Psoas muscle (tissue), 8 donors: ENCODE results near the gene DLG4. TPM values are rescaled to one million over a fixed set of nuclear protein-coding genes. Genes with fewer than 3 reads are reported as not detected.

Experiments used
- ATAC-seq, 4 donors: fragments of 200-7000 bp; cut with Tn5 transposase; one replicate each; pipeline ENCODE4 v1.9.1; 2020; ENCODE audit warnings: moderate library complexity in 3 of 4, mild to moderate bottlenecking in 2 of 4
- DNase-seq, 2 donors: peaks; one replicate each; pipeline ENCODE4 v3.0.0-alpha.2; 2020
- H3K27ac ChIP-seq: fragments of 200-600 bp; one replicate; pipeline ENCODE4 v1.8.0; 2022
- H3K27me3 ChIP-seq, 3 donors: fragments of 200-600 bp in 1 of 3; one replicate each; pipeline versions ENCODE4 v1.6.1 to v1.8.0; 2013 to 2022; ENCODE audit warnings: low read length in 2 of 3, mild to moderate bottlenecking in 2 of 3, moderate library complexity in 1 of 3; ENCODE audit not compliant: insufficient read depth in 3 of 3
- H3K36me3 ChIP-seq, 2 donors: fragments of 200-600 bp in 1 of 2; one replicate each; pipeline versions ENCODE4 v1.6.1 to v1.8.0; 2013 to 2022; ENCODE audit warnings: low read depth in 1 of 2, mild to moderate bottlenecking in 1 of 2, moderate library complexity in 1 of 2; ENCODE audit not compliant: insufficient read depth in 1 of 2
- H3K4me1 ChIP-seq: fragments of 200-600 bp; one replicate; pipeline ENCODE4 v1.8.0; 2022
- H3K4me3 ChIP-seq: fragments of 200-600 bp; one replicate; pipeline ENCODE4 v1.8.0; 2022; ENCODE audit warnings: mild to moderate bottlenecking
- H3K9me3 ChIP-seq: fragments of 200-600 bp; one replicate; pipeline ENCODE4 v1.8.0; 2022
- CTCF ChIP-seq: fragments of 200-600 bp; IDR thresholded peaks from one replicate; pipeline ENCODE4 v1.8.0; 2022; ENCODE audit warnings: antibody characterized with exemption
- WGBS, 3 donors: extraction: QIAGEN DNeasy Blood & Tissue Kit; methylation state at CpG; one replicate each; pipeline versions ENCODE4 v1.1.6 to v1.1.7; 2013; 5-methylcytosine and 5-hydroxymethylcytosine counted together
- intact Hi-C, 2 donors: fragments of 100-400 bp; cut with DNase I; formaldehyde crosslinking; loops; one replicate each; pipeline versions ENCODE4 v1.11.0 to v1.14.2; 2022
- polyA plus RNA-seq, 3 donors: library from polyadenylated mRNA; stranded (reverse); fragments of 200-250 nt; gene quantifications; one replicate each; pipeline ENCODE4 v1.2.3, GENCODE V29; 2013
- total RNA-seq, 4 donors: library from RNA; stranded (reverse); fragmentation: NEBNext Ultra II Directional in 2 of 4; extraction: Animal tissue kit (Norgen Biotek cat#: 25700) in 2 of 4; gene quantifications; one replicate each; pipeline versions ENCODE4 v1.2.1 to v1.2.4, GENCODE V29; 2021 to 2023
- donor health status: healthy with polysubstance abuse.
- donor health status: DM: no; HTN: no; CAD: no; lungs with moderate emphysema.
- donor health status: Bipolar disorder and iron deficiency.
- donor health status: healthy.
- donor health status: DM: yes; HTN: yes; CAD: no.
- donor health status: DM: no; HTN: no; CAD: no.
- donor health status: DM: no; HTN: no; CAD: no.
- donor health status: DM: yes; HTN: yes; CAD: no.

The DLG4 gene
- total and polyA plus RNA-seq, 7 donors, result 1.5 to 8.9 (median 5.0) TPM

- no peak for ATAC-seq
- Histone ChIP-seq H3K9me3 (no peaks in the 10 kb centered on the region), H3K36me3 (peaks cover 0 to 2% of the 10 kb centered on the region in 2 donors), H3K27me3 (peaks cover 0 to 19% (median 1%) of the 10 kb centered on the region in 3 donors), H3K4me3 (peak overlapping the region; percentile 71), H3K27ac (no peak overlapping the region), H3K4me1 (peaks cover 11% of the 10 kb centered on the region)
- WGBS, 3 donors, result 28 to 45% (median 32%) methylated on average over 10 of the region's 10 CpGs
- no peak for TF ChIP-seq CTCF
- intact Hi-C loops, result no loop called here
- DNase-seq, result peak in 1 of 2 donors; percentile 18
Observed at GRCh38 chr17:7215652-7216180, 3.9 kb downstream of the DLG4 start.

- no peak for ATAC-seq
- no peak overlapping the region for H3K27ac ChIP-seq
- 20 to 25% (median 23%) methylated on average over 9 of the region's 9 CpGs for WGBS, 3 donors
- H3K4me3 ChIP-seq, result peak overlapping the region; percentile 71
- H3K9me3 ChIP-seq, result no peaks in the 10 kb centered on the region
- no peak for DNase-seq
- TF ChIP-seq CTCF, result no peak
- H3K4me1 ChIP-seq, result peaks cover 9% of the 10 kb centered on the region
- H3K36me3 ChIP-seq, result no peaks in the 10 kb centered on the region
- intact Hi-C loops, result no loop called here
- peaks cover 0 to 19% (median 1%) of the 10 kb centered on the region in 3 donors for H3K27me3 ChIP-seq
Observed at GRCh38 chr17:7215136-7215638, 4.4 kb downstream of the DLG4 start.

GRCh38 chr17:7214300-7215135 lies 5.1 kb downstream of the DLG4 start:
- 0 to 1% (median 1%) methylated on average over 45 of the region's 45 CpGs for WGBS, 3 donors
- Histone ChIP-seq H3K9me3 (no peaks in the 10 kb centered on the region), H3K4me3 (peak overlapping the region; percentile 71), H3K4me1 (peaks cover 8% of the 10 kb centered on the region), H3K27me3 (peaks cover 0 to 19% (median 1%) of the 10 kb centered on the region in 3 donors), H3K27ac (peak overlapping the region; percentile 59), H3K36me3 (no peaks in the 10 kb centered on the region)
- peak; percentile 50 for TF ChIP-seq CTCF
- DNase-seq (peak; percentile 98 to 99), ATAC-seq (peak; percentile 87 to 90 (median 88))
- intact Hi-C loops, result no loop called here

GRCh38 chr17:7213895-7214299 lies 5.7 kb downstream of the DLG4 start:
- Histone ChIP-seq H3K36me3 (no peaks in the 10 kb centered on the region), H3K4me3 (peak overlapping the region; percentile 71), H3K4me1 (peaks cover 4% of the 10 kb centered on the region), H3K27me3 (peaks cover 0 to 22% (median 1%) of the 10 kb centered on the region in 3 donors), H3K27ac (no peak overlapping the region), H3K9me3 (no peaks in the 10 kb centered on the region)
- 2 to 5% (median 3%) methylated on average over 15 of the region's 15 CpGs for WGBS, 3 donors
- intact Hi-C loops, result no loop called here
- peak in 1 of 2 donors; percentile 86 for DNase-seq
- TF ChIP-seq CTCF, result peak; percentile 23
- ATAC-seq, result peak in 2 of 4 donors; percentile 1 to 12
